B cell (primary cell): ENCODE data around the gene RACK1. TPM values are rescaled to one million over a fixed set of nuclear protein-coding genes. Genes with fewer than 3 reads are reported as not detected.

Experiments
- ATAC-seq: fragments of 200-7000 bp; cut with Tn5 transposase; one replicate; pipeline ENCODE4 v1.10.0; 2021; ENCODE audit warnings: low read depth, mild to moderate bottlenecking, moderate number of reproducible peaks, moderate library complexity
- CTCF ChIA-PET: fragments of 350-600 bp; sonication (Branson Sonifier 250); formaldehyde crosslinking; loops from one replicate; lab custom pipeline; 2021; ENCODE audit warnings: antibody characterized with exemption, inconsistent platforms; lab: Charles Lee
- POLR2A ChIA-PET: fragments of 350-600 bp; sonication (Branson Sonifier 250); formaldehyde crosslinking; loops from one replicate; lab custom pipeline; 2021; ENCODE audit warnings: antibody characterized with exemption; lab: Charles Lee
- DNase-seq: peaks from one replicate; pipeline ENCODE4 v3.0.0; 2013
- H2AFZ ChIP-seq: 2 replicates; pipeline ENCODE4 v1.6.1; 2012; ENCODE audit warnings: mild to moderate bottlenecking, low read depth, low read length; ENCODE audit not compliant: insufficient read depth, poor library complexity, severe bottlenecking
- H3K27ac ChIP-seq, 2 donors: 1 replicate in 1 of 2; 2 replicates in 1 of 2; pipeline ENCODE4 v1.5.1; 2012 to 2013; ENCODE audit warnings: low read length in 2 of 2, mild to moderate bottlenecking in 2 of 2, moderate library complexity in 1 of 2
- H3K27me3 ChIP-seq, 4 experiments: fragments of 200-600 bp in 1 of 4; sonication (generic) in 1 of 4; replicated peaks in 1 of 4; 1 replicate in 2 of 4; 2 replicates in 2 of 4; pipeline versions ENCODE4 v1.6.1 to v1.7.0; 2013 to 2016; ENCODE audit warnings: low read length in 3 of 4, mild to moderate bottlenecking in 2 of 4, mixed read lengths in 1 of 4, moderate library complexity in 1 of 4; ENCODE audit not compliant: insufficient read depth in 4 of 4, control insufficient read depth in 3 of 4; ENCODE audit errors: control extremely low read depth in 1 of 4
- H3K36me3 ChIP-seq, 2 experiments: replicated peaks in 1 of 2; 1 replicate in 1 of 2; 2 replicates in 1 of 2; pipeline versions ENCODE4 v1.6.1 to v1.7.1; 2013; ENCODE audit warnings: low read length in 1 of 2; ENCODE audit not compliant: insufficient read depth in 2 of 2, control insufficient read depth in 1 of 2; ENCODE audit errors: control extremely low read depth in 1 of 2, extremely low read depth in 1 of 2
- H3K4me1 ChIP-seq, 2 donors: fragments of 200-600 bp in 1 of 2; sonication (generic) in 1 of 2; 1 replicate in 1 of 2; 2 replicates in 1 of 2; pipeline versions ENCODE4 v1.5.1 to v1.6.1; 2013 to 2017; ENCODE audit warnings: low read length in 2 of 2; ENCODE audit not compliant: control insufficient read depth in 2 of 2, insufficient read depth in 2 of 2
- H3K4me2 ChIP-seq: replicated peaks from 2 replicates; pipeline ENCODE3; 2012; ENCODE audit warnings: mild to moderate bottlenecking, low read depth, low read length; ENCODE audit not compliant: poor library complexity, severe bottlenecking
- H3K4me3 ChIP-seq, 5 experiments: fragments of 200-600 bp in 1 of 5; sonication (generic) in 1 of 5; 1 replicate in 3 of 5; 2 replicates in 2 of 5; pipeline versions ENCODE4 v1.5.1 to v1.7.0; 2011 to 2016; ENCODE audit warnings: low read length in 4 of 5, mild to moderate bottlenecking in 4 of 5, low read depth in 2 of 5, control low read depth in 1 of 5, moderate library complexity in 1 of 5; ENCODE audit not compliant: insufficient read depth in 1 of 5; ENCODE audit errors: control extremely low read depth in 1 of 5, extremely low read depth in 1 of 5
- H3K79me2 ChIP-seq: fragments of 200-600 bp; sonication (generic); one replicate; pipeline ENCODE4 v1.6.0; 2016; ENCODE audit warnings: low read length; ENCODE audit not compliant: control insufficient read depth, insufficient read depth
- H3K9ac ChIP-seq: fragments of 200-600 bp; sonication (generic); 2 replicates; pipeline ENCODE4 v1.6.1; 2017; ENCODE audit warnings: mild to moderate bottlenecking, low read length, moderate library complexity
- H3K9me3 ChIP-seq, 3 donors: one replicate each; pipeline versions ENCODE4 v1.6.1 to v1.7.1; 2013; ENCODE audit warnings: low read length in 2 of 3; ENCODE audit not compliant: control insufficient read depth in 2 of 3, insufficient read depth in 1 of 3; ENCODE audit errors: control extremely low read depth in 1 of 3
- H4K20me1 ChIP-seq: 2 replicates; pipeline ENCODE4 v1.6.0; 2012; ENCODE audit warnings: mild to moderate bottlenecking, low read length; ENCODE audit not compliant: insufficient read depth, control insufficient read depth, poor library complexity, severe bottlenecking
- H3K27ac Mint-ChIP-seq: one replicate; pipeline ENCODE4 v1.8.0; 2021; ENCODE audit warnings: mixed read lengths
- H3K27me3 Mint-ChIP-seq: one replicate; pipeline ENCODE4 v1.8.0; 2021; ENCODE audit warnings: mixed read lengths
- H3K4me1 Mint-ChIP-seq: one replicate; pipeline ENCODE4 v1.8.0; 2021; ENCODE audit warnings: mixed read lengths
- H3K4me3 Mint-ChIP-seq: one replicate; pipeline ENCODE4 v1.8.0; 2021; ENCODE audit warnings: mixed read lengths
- H3K9me3 Mint-ChIP-seq: one replicate; pipeline ENCODE4 v1.8.0; 2022; ENCODE audit warnings: mixed read lengths; ENCODE audit not compliant: insufficient read depth
- EZH2 ChIP-seq: IDR thresholded peaks from 2 replicates; pipeline ENCODE4 v1.6.1; 2012; ENCODE audit warnings: borderline replicate concordance, low read depth, mild to moderate bottlenecking, moderate library complexity, low read length; ENCODE audit not compliant: insufficient read depth, poor library complexity, severe bottlenecking
- WGBS: methylation state at CpG from one replicate; pipeline ENCODE4 v1.1.5; 2013; ENCODE audit warnings: missing lambda C conversion rate; ENCODE audit not compliant: insufficient coverage; 5-methylcytosine and 5-hydroxymethylcytosine counted together
- intact Hi-C: fragments of 100-400 bp; cut with micrococcal nuclease; formaldehyde crosslinking; loops from one replicate; pipeline ENCODE4 v1.10.0; 2022
- polyA plus RNA-seq: library from polyadenylated mRNA; depleted of rRNA; stranded (reverse); fragments of >200 nt; gene quantifications from 2 replicates; pipeline ENCODE4 v1.2.3, GENCODE V29; 2012
- total RNA-seq, 2 donors: library from RNA; stranded (reverse); fragments of 120-200 nt in 1 of 2; gene quantifications; 1 replicate in 1 of 2; 2 replicates in 1 of 2; pipeline versions ENCODE4 v1.2.3 to v1.2.4, GENCODE V29; 2013 to 2022
- TF ChIP-seq, protein P1 (sequence below): fragments of 200-600 bp; IDR thresholded peaks from one replicate; pipeline ENCODE4 v1.8.0; 2022; ENCODE audit warnings: antibody characterized with exemption, mild to moderate bottlenecking

The RACK1 gene
- total and polyA plus RNA-seq, 2 donors (not counting 1 experiment from before 2014, with no cell fraction given): 2,047 to 4,130 TPM

DNA sequence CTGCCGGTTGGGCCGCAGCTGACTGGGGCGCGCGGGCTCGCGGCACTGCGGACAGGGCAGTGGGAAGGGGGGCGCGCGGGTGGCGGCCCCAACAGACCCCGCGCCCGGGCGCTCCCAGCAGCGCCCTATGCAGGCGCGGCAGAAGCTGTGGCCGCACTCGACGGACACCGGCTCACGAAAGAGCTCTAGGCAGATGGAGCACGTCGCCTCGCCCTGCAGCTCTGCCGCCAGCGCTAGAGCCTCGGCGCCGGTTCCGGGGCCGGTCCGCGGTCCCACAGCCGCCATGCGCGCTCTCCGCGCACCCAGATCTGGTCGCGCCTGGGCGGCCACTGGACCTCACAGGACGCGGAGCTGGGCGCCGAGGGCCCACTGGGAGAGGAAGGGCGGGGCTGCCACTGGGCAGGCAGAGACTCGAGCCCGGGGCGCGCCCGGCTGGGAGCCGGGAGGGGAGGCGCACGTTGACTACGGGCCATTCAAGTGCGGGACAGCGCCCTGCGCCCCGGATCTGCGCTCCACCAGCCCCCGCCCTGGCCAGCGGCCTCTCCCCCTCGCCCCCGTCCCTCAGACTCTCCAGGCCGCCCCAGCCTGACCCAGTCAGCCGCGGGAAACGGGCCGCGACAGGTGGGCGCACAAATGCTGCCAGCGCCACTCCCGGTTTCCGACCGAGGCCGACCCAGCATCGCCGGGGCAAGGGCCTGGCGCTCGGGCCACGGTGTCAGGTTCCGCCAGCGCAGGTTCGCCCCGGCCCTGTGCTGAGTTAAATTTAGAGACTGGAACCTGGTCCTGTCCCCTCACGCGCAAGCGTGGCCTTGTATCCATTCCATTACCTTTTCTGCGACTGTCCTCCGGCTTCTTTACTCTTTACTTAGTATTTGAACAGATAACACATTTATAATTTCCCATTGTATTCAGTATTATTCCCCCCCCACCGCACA, 38.6 kb downstream of the RACK1 start, which contains the start of gene TRIM7:
TSS of gene TRIM7 (minus strand) at position 371 of the 935 bp plus-strand sequence. CDS start at position 285, 86 bp downstream.
- Histone ChIP-seq H3K4me2 (peak within 1 kb of the TSS; percentile 94), H3K79me2 (no peaks in the 10 kb centered on the region), H3K9me3 (peaks cover 0 to 20% (median 2%) of the 10 kb centered on the region in 3 donors), H3K4me1 (peaks cover 23 to 35% of the 10 kb centered on the region in 2 donors), H3K27me3 (peaks cover 0 to 26% (median 12%) of the 10 kb centered on the region in 4 experiments), H2AFZ (peak within 1 kb of the TSS; percentile 69), H3K27ac (no peak within 1 kb of the TSS), H3K9ac (peak within 1 kb of the TSS; percentile 65), H4K20me1 (no peaks in the 10 kb centered on the region), H3K36me3 (no peaks in the 10 kb centered on the region), H3K4me3 (peak within 1 kb of the TSS; percentile 54 to 71 (median 68))
- ChIA-PET POLR2A (interaction anchor here (0.8 to 3.6 kb wide), 5 partner anchors 13 to 18 kb away, joined by 3 to 73 read pairs (median 4); no protein-coding TSS in a partner anchor), CTCF (interaction anchor here (1.2 to 7.9 kb wide), 3 partner anchors 14 to 21 kb away, joined by 3 to 105 read pairs (median 11); partner anchors contain the start of gene TRIM41)
- peak; percentile 9 for ATAC-seq
- H3K4me1 Mint-ChIP-seq: peaks cover 44% of the 10 kb centered on the region
- TF ChIP-seq, protein P1, sequence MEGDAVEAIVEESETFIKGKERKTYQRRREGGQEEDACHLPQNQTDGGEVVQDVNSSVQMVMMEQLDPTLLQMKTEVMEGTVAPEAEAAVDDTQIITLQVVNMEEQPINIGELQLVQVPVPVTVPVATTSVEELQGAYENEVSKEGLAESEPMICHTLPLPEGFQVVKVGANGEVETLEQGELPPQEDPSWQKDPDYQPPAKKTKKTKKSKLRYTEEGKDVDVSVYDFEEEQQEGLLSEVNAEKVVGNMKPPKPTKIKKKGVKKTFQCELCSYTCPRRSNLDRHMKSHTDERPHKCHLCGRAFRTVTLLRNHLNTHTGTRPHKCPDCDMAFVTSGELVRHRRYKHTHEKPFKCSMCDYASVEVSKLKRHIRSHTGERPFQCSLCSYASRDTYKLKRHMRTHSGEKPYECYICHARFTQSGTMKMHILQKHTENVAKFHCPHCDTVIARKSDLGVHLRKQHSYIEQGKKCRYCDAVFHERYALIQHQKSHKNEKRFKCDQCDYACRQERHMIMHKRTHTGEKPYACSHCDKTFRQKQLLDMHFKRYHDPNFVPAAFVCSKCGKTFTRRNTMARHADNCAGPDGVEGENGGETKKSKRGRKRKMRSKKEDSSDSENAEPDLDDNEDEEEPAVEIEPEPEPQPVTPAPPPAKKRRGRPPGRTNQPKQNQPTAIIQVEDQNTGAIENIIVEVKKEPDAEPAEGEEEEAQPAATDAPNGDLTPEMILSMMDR: no peak
- TF ChIP-seq EZH2: no peak
- H3K27me3 Mint-ChIP-seq: peaks cover 14% of the 10 kb centered on the region
- H3K9me3 Mint-ChIP-seq: no peaks in the 10 kb centered on the region
- DNase-seq: peak; percentile 67
- H3K27ac Mint-ChIP-seq: peak within 1 kb of the TSS; percentile 95
- H3K4me3 Mint-ChIP-seq: peak within 1 kb of the TSS; percentile 98
- intact Hi-C loops: loop anchor here (5.0 kb wide), 1 partner anchor 37 kb away; the partner anchor contains the start of gene RACK1
- 1% methylated on average over 93 of the region's 94 CpGs for WGBS
